Right atrium auricular region (tissue), 2 donors: ENCODE measurements around the gene OR52I2. TPM values are rescaled to one million over a fixed set of nuclear protein-coding genes. Genes with fewer than 3 reads are reported as not detected.

Source experiments
- DNase-seq: peaks from one replicate; pipeline ENCODE4 v3.0.0-alpha.2; 2019; ENCODE audit warnings: low spot score
- H3K27ac ChIP-seq, 2 donors: fragments of 200-600 bp; sonication (generic); 1 replicate in 1 of 2; 2 replicates in 1 of 2; pipeline ENCODE4 v1.5.1; 2016 to 2019
- H3K27me3 ChIP-seq, 2 donors: fragments of 200-600 bp; sonication (generic); one replicate each; pipeline versions ENCODE4 v1.5.1 to v1.6.0; 2017 to 2019
- H3K36me3 ChIP-seq: fragments of 200-600 bp; sonication (generic); one replicate; pipeline ENCODE4 v1.5.1; 2016
- H3K4me1 ChIP-seq, 2 donors: fragments of 200-600 bp; sonication (generic); one replicate each; pipeline versions ENCODE4 v1.5.1 to v1.6.0; 2017 to 2019
- H3K4me3 ChIP-seq, 2 donors: fragments of 200-600 bp; sonication (generic); 1 replicate in 1 of 2; 2 replicates in 1 of 2; pipeline ENCODE4 v1.5.1; 2017 to 2019; ENCODE audit warnings: mild to moderate bottlenecking in 1 of 2, moderate library complexity in 1 of 2
- H3K9me3 ChIP-seq, 2 donors: fragments of 200-600 bp; sonication (generic); one replicate each; pipeline ENCODE4 v1.5.1; 2019
- total RNA-seq, 2 donors: library from RNA; depleted of rRNA; stranded (reverse); fragments of >200 nt; gene quantifications; one replicate each; pipeline ENCODE4 v1.1.0, GENCODE V29; 2016
- TF ChIP-seq, protein P1 (sequence below), 2 donors: fragments of 200-600 bp; sonication (generic); IDR thresholded peaks; one replicate each; pipeline ENCODE4 v1.5.1; 2019; ENCODE audit warnings: antibody characterized with exemption in 2 of 2

OR52I2 gene
- total RNA-seq, 2 donors from 2014 or later = not detected

DNA sequence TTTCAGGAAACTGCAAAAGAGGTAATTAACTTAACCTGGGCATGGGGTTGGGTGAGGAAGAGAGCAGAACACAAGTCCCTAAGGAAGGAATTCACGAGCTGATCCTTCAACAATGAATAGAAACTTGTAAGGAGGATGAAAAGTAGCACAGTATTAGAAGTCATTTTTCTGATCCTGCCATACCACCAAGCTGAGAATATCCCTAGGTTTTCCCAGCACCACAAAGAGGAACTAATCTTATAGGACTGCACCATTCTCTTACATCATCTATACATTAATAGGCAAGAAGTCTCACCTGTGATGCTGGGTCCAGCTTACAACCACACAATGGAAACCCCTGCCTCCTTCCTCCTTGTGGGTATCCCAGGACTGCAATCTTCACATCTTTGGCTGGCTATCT is 12.2 kb downstream of the OR52I2 start, which contains the start of gene OR52I1:
OR52I1 (plus strand) TSS at position 301 of the 400 bp plus-strand sequence; CDS start at position 301, 0 bp downstream.
- no peaks in the 10 kb centered on the region for H3K27me3 ChIP-seq
- no peak within 1 kb of the TSS for H3K27ac ChIP-seq
- DNase-seq = no peak
- TF ChIP-seq, protein P1, sequence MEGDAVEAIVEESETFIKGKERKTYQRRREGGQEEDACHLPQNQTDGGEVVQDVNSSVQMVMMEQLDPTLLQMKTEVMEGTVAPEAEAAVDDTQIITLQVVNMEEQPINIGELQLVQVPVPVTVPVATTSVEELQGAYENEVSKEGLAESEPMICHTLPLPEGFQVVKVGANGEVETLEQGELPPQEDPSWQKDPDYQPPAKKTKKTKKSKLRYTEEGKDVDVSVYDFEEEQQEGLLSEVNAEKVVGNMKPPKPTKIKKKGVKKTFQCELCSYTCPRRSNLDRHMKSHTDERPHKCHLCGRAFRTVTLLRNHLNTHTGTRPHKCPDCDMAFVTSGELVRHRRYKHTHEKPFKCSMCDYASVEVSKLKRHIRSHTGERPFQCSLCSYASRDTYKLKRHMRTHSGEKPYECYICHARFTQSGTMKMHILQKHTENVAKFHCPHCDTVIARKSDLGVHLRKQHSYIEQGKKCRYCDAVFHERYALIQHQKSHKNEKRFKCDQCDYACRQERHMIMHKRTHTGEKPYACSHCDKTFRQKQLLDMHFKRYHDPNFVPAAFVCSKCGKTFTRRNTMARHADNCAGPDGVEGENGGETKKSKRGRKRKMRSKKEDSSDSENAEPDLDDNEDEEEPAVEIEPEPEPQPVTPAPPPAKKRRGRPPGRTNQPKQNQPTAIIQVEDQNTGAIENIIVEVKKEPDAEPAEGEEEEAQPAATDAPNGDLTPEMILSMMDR (IDR thresholded peaks at IDR 0.05) = no peak
- H3K9me3 ChIP-seq = no peaks in the 10 kb centered on the region
- H3K36me3 ChIP-seq = peaks cover 6% of the 10 kb centered on the region
- H3K4me1 ChIP-seq = no peaks in the 10 kb centered on the region
- H3K4me3 ChIP-seq = no peak within 1 kb of the TSS

DNA sequence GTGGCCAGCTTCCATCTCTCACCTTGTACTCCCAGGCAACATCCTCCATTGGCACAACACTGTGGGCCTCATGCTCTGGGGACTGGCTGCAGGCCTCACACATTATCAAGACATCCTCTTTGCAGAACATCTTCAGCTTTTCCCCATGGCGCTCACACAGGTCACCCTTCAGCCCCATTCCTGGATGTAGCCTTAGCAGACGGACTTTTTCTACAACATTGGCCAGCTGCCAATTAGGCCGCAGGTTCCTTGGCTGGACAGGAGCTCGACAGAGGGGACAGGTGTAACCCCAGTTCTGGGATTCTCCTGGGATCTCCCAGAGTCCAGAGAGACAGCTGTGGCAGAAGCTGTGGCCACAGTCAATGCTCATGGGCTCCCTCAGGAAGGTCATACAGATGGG is 23.5 kb downstream of the OR52I2 start:
- no peak for DNase-seq

DNA sequence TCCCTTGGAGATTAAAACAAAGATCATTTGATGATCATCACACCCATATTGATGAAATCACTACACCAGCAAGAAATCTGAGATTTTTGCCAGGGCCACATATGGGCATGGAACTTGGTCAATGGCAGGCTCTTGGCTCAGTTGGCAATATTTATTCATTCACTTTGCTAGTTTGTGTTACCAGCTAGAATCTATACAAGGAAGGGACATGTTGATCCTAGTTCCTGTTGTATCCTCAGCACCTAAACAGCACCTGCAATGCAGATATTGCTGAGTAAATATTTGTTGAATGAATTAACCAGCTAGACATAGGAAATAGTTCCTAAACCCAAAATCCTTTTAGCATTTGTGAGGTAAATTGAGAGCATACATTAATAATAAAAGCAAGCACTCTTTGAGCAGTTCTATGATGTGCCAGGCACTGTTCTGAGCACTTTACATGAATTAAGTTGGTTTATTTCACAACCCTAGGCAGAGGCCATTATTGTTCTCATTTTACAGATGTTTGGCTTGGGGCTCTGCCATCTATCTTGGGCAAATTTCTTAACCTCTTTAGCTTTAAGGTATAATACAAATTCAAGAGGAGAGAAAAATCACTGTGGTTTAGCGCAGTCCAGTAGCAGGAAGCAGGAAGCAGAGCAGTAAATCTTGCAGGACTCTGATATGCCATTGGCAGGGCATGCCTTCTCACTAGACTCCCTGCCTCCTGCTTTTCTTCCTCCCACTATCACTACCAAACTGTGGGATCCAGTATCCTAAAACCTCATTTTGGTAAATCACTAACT is 24.9 kb downstream of the OR52I2 start:
- DNase-seq = no peak
- Histone ChIP-seq H3K4me1 (peaks cover 0 to 18% of the 10 kb centered on the region in 2 donors), H3K9me3 (no peaks in the 10 kb centered on the region), H3K36me3 (peaks cover 27% of the 10 kb centered on the region), H3K4me3 (peak overlapping the region in 1 of 2 donors; percentile 70), H3K27me3 (no peaks in the 10 kb centered on the region), H3K27ac (no peak overlapping the region)
- TF ChIP-seq, protein P1 (IDR thresholded peaks at IDR 0.05) = no peak

More for the DNA sequence above, 23.5 kb downstream of the OR52I2 start:
- Histone ChIP-seq H3K4me3 (no peak overlapping the region), H3K27me3 (no peaks in the 10 kb centered on the region), H3K36me3 (peaks cover 41% of the 10 kb centered on the region), H3K9me3 (no peaks in the 10 kb centered on the region), H3K4me1 (peaks cover 0 to 17% of the 10 kb centered on the region in 2 donors), H3K27ac (no peak overlapping the region)
- TF ChIP-seq, protein P1 (IDR thresholded peaks at IDR 0.05) = no peak

DNA sequence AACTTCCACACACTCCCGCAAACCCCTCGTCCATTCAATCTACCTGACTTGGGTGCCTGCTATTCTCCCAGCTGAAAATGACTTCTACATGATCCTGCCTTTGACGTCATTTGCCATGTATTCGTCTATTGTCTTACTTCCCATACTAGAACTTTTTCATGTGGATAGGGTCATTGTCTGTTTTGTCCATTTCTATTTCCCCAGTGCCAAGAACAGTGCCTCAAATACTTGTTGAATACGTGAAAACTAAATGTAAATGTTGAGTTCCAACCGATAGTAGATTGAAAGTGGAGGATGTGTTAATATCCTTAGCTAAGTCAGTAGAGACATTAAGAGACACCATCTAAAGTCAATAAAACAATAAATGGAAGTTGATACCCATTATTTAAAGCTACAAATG is 25.6 kb downstream of the OR52I2 start:
- peaks cover 20% of the 10 kb centered on the region for H3K36me3 ChIP-seq

DNA sequence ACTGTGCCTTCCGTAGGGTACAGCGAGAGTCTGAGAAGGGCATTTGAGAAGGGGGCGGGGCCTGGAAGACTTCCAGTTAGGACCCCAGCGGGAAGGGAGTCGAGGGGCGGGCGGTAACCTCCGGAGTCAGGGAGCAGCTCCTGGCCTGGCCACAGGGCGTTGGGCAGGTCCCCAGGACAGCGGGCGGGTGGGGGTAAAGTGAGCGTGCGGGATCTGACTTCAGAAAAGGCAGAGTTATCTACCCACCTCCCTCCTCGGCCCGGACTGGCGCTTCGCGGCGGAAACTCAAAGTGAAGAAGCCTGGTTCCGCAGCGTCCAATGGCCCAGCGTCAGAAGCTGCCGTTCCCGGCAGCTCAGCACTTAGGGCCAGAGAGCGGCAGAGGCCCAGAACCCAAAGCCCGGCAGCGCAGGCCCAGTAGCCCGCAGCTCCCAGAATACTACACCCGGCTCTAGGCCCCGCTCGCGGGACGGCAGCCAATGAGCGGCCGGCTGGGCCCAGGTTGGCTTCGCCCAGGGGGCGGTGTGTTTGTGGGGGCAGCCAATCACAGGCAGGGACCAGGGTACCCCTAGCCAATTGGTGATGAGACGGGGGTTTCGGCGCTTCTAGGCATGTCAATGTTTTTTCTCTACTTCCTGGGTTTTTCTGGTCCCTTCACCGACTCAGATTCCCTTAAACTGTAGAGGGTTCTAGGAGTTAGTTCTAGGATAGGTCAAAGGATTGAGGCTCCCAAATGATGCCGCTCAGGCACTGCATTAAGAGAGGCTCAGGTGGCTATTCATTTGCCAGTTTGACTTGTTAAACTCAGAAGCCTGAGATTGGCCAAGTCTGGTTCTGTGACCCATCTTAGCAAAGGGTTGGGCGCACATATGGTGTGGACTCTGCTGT is 26.5 kb downstream of the OR52I2 start, which contains the start of gene TRIM68:
TRIM68 (minus strand) TSS at position 451 of the 886 bp plus-strand sequence. CDS start 2,727 bp downstream, outside the sequence.
- DNase-seq = peak; percentile 98
- TF ChIP-seq, protein P1 (IDR thresholded peaks at IDR 0.05) = no peak

More for the DNA sequence above, 25.6 kb downstream of the OR52I2 start:
- Histone ChIP-seq H3K4me3 (peak overlapping the region; percentile 57 to 70), H3K9me3 (no peaks in the 10 kb centered on the region), H3K27me3 (no peaks in the 10 kb centered on the region), H3K4me1 (peaks cover 0 to 18% of the 10 kb centered on the region in 2 donors), H3K27ac (peak overlapping the region; percentile 85 to 93)
- TF ChIP-seq, protein P1 (IDR thresholded peaks at IDR 0.05) = no peak
- DNase-seq = no peak

More for the DNA sequence above, 26.5 kb downstream of the OR52I2 start, which contains the start of gene TRIM68:
- Histone ChIP-seq H3K27me3 (no peaks in the 10 kb centered on the region), H3K27ac (peak within 1 kb of the TSS; percentile 85 to 93), H3K4me3 (peak within 1 kb of the TSS; percentile 57 to 70), H3K36me3 (peaks cover 11% of the 10 kb centered on the region), H3K9me3 (no peaks in the 10 kb centered on the region), H3K4me1 (peaks cover 0 to 18% of the 10 kb centered on the region in 2 donors)
